Inflammatory macrophage treated with lipopolysaccharide for 4 hours (primary cell): ENCODE measurements around the gene SPEF1.
A peak's percentile ranks its signal among the peaks of the same experiment; 100 is the strongest.
"Not testable (repeated sequence)": the region's sequence is repeated elsewhere in the genome, so short reads cannot be mapped to it uniquely, and the experiment has no call there.

Experiments
- DNase-seq: peaks from one replicate; pipeline ENCODE4 v3.0.0-alpha.2; 2020

SPEF1 gene, protein sequence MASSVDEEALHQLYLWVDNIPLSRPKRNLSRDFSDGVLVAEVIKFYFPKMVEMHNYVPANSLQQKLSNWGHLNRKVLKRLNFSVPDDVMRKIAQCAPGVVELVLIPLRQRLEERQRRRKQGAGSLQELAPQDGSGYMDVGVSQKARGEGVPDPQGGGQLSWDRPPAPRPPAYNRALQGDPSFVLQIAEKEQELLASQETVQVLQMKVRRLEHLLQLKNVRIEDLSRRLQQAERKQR

GRCh38 chr20:3781153-3781910 lies at the start of gene SPEF1:
Gene SPEF1, minus strand, starts transcription at chr20:3781448. Its CDS starts 161 bp downstream, at chr20:3781287.
- DNase-seq = peak; percentile 91

GRCh38 chr20:3829891-3830290 lies 48.6 kb upstream of the SPEF1 start:
- DNase-seq = not testable (repeated sequence)

DNA sequence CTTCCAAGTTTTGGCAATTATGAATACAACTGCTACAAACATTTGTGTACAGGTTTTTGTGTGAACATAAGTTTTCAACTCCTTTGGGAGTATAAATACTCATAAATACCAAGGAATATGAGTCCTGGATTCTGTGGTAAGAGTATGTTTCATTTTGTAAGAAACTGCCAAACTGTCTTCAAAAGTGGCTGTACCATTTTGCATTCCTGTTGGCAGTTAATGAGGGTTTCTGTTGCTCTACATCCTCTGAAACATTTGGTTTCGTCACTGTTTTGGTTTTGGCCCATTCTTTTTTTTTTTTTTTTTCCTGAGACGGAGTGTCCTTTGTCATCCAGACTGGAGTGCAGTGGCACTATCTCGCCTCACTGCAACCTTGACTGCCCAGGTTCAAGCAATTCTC lies 47.5 kb upstream of the SPEF1 start:
- no peak for DNase-seq

DNA sequence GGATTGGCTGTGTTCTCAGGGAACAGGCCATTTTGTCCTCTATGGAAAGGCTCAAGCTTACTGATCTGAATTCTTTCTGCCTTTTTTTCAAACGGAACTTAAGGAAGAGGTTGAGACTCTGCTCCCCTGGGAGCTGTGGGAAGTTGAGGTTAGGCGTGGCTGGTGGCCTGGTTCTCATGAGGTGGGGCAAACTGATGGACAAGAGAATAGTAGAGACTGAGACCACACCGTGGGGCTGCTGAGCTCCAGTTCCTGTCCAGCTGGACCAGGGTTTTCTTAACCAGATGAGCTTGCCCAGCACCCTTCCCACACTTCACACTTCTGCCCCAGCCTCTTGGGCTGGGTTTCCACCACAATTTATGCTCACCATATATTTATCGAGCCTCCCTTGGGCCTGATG lies 45.2 kb upstream of the SPEF1 start:
- no peak for DNase-seq

- DNase-seq = no peak
Measured at GRCh38 chr20:3825526-3825925, 44.3 kb upstream of the SPEF1 start.

DNA sequence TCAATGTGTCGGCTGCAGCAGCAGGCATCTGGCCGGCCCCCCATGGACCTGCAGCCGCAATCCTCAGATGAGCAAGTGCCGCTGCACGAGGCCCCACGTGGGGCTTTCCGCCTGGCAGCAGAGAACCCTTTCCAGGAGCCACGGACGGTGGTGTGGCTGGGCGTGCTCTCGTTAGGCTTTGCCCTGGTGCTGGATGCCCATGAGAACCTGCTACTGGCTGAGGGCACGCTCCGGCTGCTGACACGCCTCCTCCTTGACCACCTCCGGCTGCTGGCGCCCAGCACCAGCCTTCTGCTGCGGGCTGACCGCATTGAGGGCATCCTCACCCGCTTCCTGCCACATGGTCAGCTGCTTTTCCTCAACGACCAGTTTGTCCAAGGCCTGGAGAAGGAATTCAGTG lies 42.6 kb upstream of the SPEF1 start:
- no peak for DNase-seq

DNA sequence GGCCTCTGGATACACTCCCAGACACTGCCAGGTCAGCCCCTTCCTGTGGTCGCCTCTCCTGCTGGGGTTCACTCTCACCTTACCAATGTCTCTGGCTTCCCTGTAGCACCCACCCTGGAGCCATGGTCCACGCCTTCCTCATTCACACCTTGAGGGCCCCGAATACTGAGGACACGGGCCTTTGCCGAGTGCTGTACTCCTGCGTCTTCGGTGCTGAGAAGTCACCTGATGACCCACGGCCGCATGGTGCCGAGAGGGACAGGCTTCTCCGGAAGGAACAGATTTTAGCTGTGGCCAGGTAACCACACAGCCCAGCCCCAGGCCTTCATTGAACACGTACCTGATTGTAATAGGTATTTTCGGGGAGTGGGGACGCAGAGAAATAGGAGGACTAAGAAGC lies 40.7 kb upstream of the SPEF1 start:
- DNase-seq = no peak

- no peak for DNase-seq
Measured at GRCh38 chr20:3820901-3821727, 39.9 kb upstream of the SPEF1 start.

DNA sequence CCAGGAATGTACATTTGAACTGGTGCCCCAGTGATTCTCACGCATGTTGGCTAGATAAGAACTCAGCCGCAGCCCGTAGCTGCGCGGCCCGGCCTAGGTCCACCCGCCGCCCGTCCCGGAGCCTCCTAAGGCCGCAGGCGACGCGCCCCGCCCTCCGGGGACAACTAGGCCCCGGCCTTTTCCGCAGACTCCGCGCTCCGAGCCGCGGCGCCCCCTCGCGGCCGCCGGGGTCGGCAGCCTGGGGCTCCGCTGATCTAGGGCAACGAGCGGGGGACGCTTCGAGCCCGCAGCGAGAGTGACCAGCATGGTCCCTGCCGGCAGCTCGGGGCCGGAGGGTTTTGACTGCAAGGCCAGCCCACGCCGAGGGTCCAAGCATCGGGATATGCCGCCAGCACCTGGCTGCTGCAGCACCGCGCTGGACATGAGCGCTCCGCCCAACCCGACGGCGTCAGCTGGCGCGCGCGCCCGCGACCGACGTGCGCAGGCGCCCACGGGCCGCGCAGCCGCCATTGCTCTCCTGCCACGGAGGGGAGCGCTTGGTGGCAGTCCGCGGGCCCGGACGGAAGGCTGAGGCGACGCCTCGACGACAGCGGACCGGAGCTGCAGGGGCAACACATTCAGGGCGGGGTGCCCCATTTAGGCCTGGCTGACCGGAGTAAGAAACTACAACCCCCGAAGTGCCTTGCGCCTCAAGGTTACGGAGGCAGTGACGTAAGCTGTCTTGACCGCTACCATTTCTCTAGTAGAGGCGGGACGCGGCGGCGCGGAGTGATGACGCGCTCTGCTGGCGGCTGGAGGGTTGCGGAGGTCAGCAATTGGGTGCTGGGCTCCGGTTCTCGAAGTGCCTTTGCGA lies 39.0 kb upstream of the SPEF1 start, which contains the start of gene AP5S1:
TSS of gene AP5S1 (plus strand) at position 500 of the 853 bp plus-strand sequence. CDS start 1,571 bp downstream, outside the sequence.
- peak; percentile 98 for DNase-seq

GRCh38 chr20:3819411-3820047 lies 38.3 kb upstream of the SPEF1 start:
- no peak for DNase-seq

GRCh38 chr20:3818155-3819151 lies 37.2 kb upstream of the SPEF1 start:
- peak; percentile 78 for DNase-seq

- no peak for DNase-seq
Measured at GRCh38 chr20:3815703-3816315, 34.6 kb upstream of the SPEF1 start.

- DNase-seq = no peak
Measured at GRCh38 chr20:3814928-3815495, 33.8 kb upstream of the SPEF1 start.

GRCh38 chr20:3813848-3814581 lies 32.8 kb upstream of the SPEF1 start:
- no peak for DNase-seq

DNA sequence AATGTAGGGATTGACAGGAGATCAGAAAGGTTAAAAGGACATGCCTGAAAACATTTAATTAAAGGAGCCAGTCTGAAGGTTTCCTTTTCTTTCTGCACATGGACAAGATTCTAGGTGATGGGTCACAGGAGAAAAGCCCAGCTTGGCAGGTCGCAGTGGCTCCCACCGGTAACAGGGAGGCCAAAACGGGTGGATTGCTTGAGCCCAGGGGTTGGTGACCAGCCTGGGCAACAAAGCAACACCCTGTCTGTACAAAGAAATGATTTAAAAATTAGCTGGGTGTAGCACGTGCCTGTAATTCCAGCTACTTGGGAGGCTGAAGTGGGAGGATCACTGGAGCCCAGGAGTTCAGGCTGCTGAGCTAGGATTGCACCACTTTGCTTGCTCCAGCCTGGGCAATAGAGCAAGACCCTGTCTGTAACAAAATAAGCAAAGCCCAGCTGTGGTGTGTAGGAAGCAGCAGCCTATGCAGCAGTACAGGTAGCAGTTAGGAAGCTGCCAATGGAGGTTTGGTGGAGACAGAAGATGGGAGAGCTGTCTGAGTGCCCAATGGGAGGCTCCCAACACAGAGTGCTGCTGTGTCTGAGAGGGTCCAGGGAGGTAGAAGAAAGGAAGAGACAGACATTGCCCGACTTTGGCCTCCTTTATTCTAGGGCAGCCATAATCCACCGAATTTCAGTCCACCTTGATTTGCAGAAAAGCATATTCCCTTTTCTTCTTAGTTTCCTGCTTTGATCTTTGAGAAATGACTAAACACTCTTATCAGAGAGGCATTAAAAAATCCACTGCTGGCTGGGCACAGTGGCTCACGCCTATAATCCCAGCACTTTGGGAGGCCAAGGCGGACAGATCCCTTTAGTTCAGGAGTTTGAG lies 32.0 kb upstream of the SPEF1 start:
- no peak for DNase-seq

DNA sequence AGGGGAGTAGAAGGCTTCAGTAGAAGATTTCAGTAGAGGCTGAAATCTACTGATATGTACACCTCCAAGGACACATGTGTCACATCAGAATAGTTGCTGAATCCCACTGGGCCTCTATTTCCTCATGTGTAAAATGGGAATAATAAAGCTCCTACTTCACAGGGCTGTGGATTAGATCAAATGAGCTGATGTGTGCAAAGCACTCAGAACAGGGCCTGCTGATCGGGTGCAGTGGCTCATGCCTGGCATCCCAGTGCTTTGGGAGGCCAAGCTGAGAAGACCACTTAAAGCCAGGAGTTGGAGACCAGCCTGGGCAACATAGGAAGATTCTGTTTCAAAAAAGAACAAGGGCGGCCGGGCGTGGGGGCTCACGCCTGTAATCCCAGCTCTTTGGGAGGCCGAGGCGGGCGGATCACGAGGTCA lies 31.0 kb upstream of the SPEF1 start:
- no peak for DNase-seq

- peak; percentile 94 for DNase-seq
Measured at GRCh38 chr20:3811467-3812258, 30.4 kb upstream of the SPEF1 start.
